Measurements from ENCODE around the gene KSR1. TPM values are rescaled to one million over a fixed set of nuclear protein-coding genes. Genes with fewer than 3 reads are reported as not detected.

Gene KSR1
- total RNA-seq, 4 donors from 2014 or later = 26.6 to 64.4 (median 42.2) TPM

GRCh38 chr17:27512031-27512430 lies 55.8 kb downstream of the KSR1 start:
- no peak overlapping the region for H3K4me3 ChIP-seq
- no peaks in the 10 kb centered on the region for H3K36me3 ChIP-seq
- no peaks in the 10 kb centered on the region for H3K9me3 ChIP-seq
- TF ChIP-seq CTCF (IDR thresholded peaks at IDR 0.05) = no peak
- TF ChIP-seq POLR2A (IDR thresholded peaks at IDR 0.05) = no peak
- H3K27me3 ChIP-seq = no peaks in the 10 kb centered on the region
- no peak for DNase-seq
- H3K4me1 ChIP-seq = no peaks in the 10 kb centered on the region
- no peak overlapping the region for H3K27ac ChIP-seq

GRCh38 chr17:27512511-27513346 lies 56.5 kb downstream of the KSR1 start:
- no peak for DNase-seq
- Histone ChIP-seq H3K27ac (no peak overlapping the region), H3K4me3 (no peak overlapping the region), H3K9me3 (no peaks in the 10 kb centered on the region), H3K27me3 (no peaks in the 10 kb centered on the region), H3K4me1 (no peaks in the 10 kb centered on the region), H3K36me3 (no peaks in the 10 kb centered on the region)
- TF ChIP-seq CTCF (IDR thresholded peaks at IDR 0.05) (no peak), POLR2A (IDR thresholded peaks at IDR 0.05) (no peak)

GRCh38 chr17:27513849-27514248 lies 57.6 kb downstream of the KSR1 start:
- TF ChIP-seq CTCF (IDR thresholded peaks at IDR 0.05) (no peak), POLR2A (IDR thresholded peaks at IDR 0.05) (no peak)
- Histone ChIP-seq H3K9me3 (no peaks in the 10 kb centered on the region), H3K27me3 (no peaks in the 10 kb centered on the region), H3K36me3 (no peaks in the 10 kb centered on the region), H3K27ac (no peak overlapping the region), H3K4me1 (no peaks in the 10 kb centered on the region), H3K4me3 (no peak overlapping the region)
- DNase-seq = no peak

GRCh38 chr17:27514595-27515413 lies 58.6 kb downstream of the KSR1 start:
- no peaks in the 10 kb centered on the region for H3K36me3 ChIP-seq
- H3K4me1 ChIP-seq = peaks cover 0 to 2% (median 0%) of the 10 kb centered on the region in 4 donors
- no peak overlapping the region for H3K4me3 ChIP-seq
- no peaks in the 10 kb centered on the region for H3K27me3 ChIP-seq
- TF ChIP-seq CTCF (IDR thresholded peaks at IDR 0.05) (no peak), POLR2A (IDR thresholded peaks at IDR 0.05) (no peak)
- H3K9me3 ChIP-seq = no peaks in the 10 kb centered on the region
- no peak for DNase-seq
- H3K27ac ChIP-seq = no peak overlapping the region

- no peaks in the 10 kb centered on the region for H3K9me3 ChIP-seq
- no peaks in the 10 kb centered on the region for H3K27me3 ChIP-seq
- H3K4me3 ChIP-seq = no peak overlapping the region
- H3K27ac ChIP-seq = no peak overlapping the region
- H3K4me1 ChIP-seq = peaks cover 0 to 15% (median 0%) of the 10 kb centered on the region in 4 donors
- no peaks in the 10 kb centered on the region for H3K36me3 ChIP-seq
- no peak for DNase-seq
- no peak for TF ChIP-seq POLR2A (IDR thresholded peaks at IDR 0.05)
- TF ChIP-seq CTCF (IDR thresholded peaks at IDR 0.05) = no peak
Measured at GRCh38 chr17:27518048-27518447, 61.8 kb downstream of the KSR1 start.

All from Peyer's patch (tissue), 4 donors.